ENCODE measurements around the gene CSNK2A3.
"Not testable (repeated sequence)": the region's sequence is repeated elsewhere in the genome, so short reads cannot be mapped to it uniquely, and the experiment has no call there.

Gene CSNK2A3

GRCh38 chr11:11378184-11378940 is 25.3 kb upstream of the CSNK2A3 start:
- no peak for DNase-seq

- no peak for DNase-seq
Observed at GRCh38 chr11:11374358-11375148, 21.5 kb upstream of the CSNK2A3 start.

GRCh38 chr11:11373934-11374333 is 20.9 kb upstream of the CSNK2A3 start:
- no peak for DNase-seq

GRCh38 chr11:11372461-11372860 is 19.4 kb upstream of the CSNK2A3 start:
- no peak for DNase-seq

GRCh38 chr11:11370962-11371303 is 17.9 kb upstream of the CSNK2A3 start:
- no peak for DNase-seq

GRCh38 chr11:11370255-11370961 is 17.4 kb upstream of the CSNK2A3 start:
- no peak for DNase-seq

GRCh38 chr11:11366793-11367192 is 13.7 kb upstream of the CSNK2A3 start:
- DNase-seq: no peak

- no peak for DNase-seq
Observed at GRCh38 chr11:11363674-11364073, 10.6 kb upstream of the CSNK2A3 start.

- DNase-seq: no peak
Observed at GRCh38 chr11:11359611-11360010, 6.6 kb upstream of the CSNK2A3 start.

GRCh38 chr11:11356842-11357241 is 3.8 kb upstream of the CSNK2A3 start:
- no peak for DNase-seq

GRCh38 chr11:11351851-11352250 is 1.2 kb downstream of the CSNK2A3 start:
- DNase-seq: not testable (repeated sequence)

- DNase-seq: no peak
Observed at GRCh38 chr11:11351042-11351586, 1.9 kb downstream of the CSNK2A3 start.

- no peak for DNase-seq
Observed at GRCh38 chr11:11349870-11350337, 3.1 kb downstream of the CSNK2A3 start.

GRCh38 chr11:11349106-11349825 is 3.8 kb downstream of the CSNK2A3 start:
- no peak for DNase-seq

GRCh38 chr11:11348303-11348702 is 4.7 kb downstream of the CSNK2A3 start:
- no peak for DNase-seq

GRCh38 chr11:11347592-11347991 is 5.5 kb downstream of the CSNK2A3 start:
- no peak for DNase-seq

- no peak for DNase-seq
Observed at GRCh38 chr11:11346303-11346702, 6.7 kb downstream of the CSNK2A3 start.

- DNase-seq: no peak
Observed at GRCh38 chr11:11345099-11345498, 8.0 kb downstream of the CSNK2A3 start.

GRCh38 chr11:11344045-11344444 is 9.0 kb downstream of the CSNK2A3 start:
- DNase-seq: no peak

- no peak for DNase-seq
Observed at GRCh38 chr11:11338304-11338703, 14.7 kb downstream of the CSNK2A3 start.

GRCh38 chr11:11336664-11337063 is 16.4 kb downstream of the CSNK2A3 start:
- DNase-seq: no peak

- DNase-seq: no peak
Observed at GRCh38 chr11:11335043-11335442, 18.0 kb downstream of the CSNK2A3 start.

GRCh38 chr11:11334607-11335006 is 18.4 kb downstream of the CSNK2A3 start:
- DNase-seq: no peak

Data from central memory CD4-positive, alpha-beta T cell (primary cell).